ENCODE results near the gene CDH23. TPM values are rescaled to one million over a fixed set of nuclear protein-coding genes. Genes with fewer than 3 reads are reported as not detected.

Gene CDH23
- total RNA-seq, 2 donors from 2014 or later: 3.9 to 74.8 TPM

- no peak overlapping the region for H3K27ac ChIP-seq
- no peak for DNase-seq (ENCODE audit: low spot score)
- H3K27me3 ChIP-seq (replicated peaks; ENCODE audit: insufficient read depth): no peaks in the 10 kb centered on the region
- TF ChIP-seq POLR2AphosphoS5 (IDR thresholded peaks at IDR 0.05) (no peak), CTCF (IDR thresholded peaks at IDR 0.05) (no peak), POLR2A (IDR thresholded peaks at IDR 0.05) (no peak)
- intact Hi-C loops (cut with DNase I): loop anchor here (5.0 to 10.0 kb wide), 2 partner anchors 421 to 504 kb away; no protein-coding TSS in a partner anchor
- WGBS: 88% methylated on average over 3 of the region's 3 CpGs
- no peaks in the 10 kb centered on the region for H3K9me3 ChIP-seq
- H3K4me3 ChIP-seq: no peak overlapping the region
- no peaks in the 10 kb centered on the region for H3K36me3 ChIP-seq
- H3K4me1 ChIP-seq (replicated peaks): no peaks in the 10 kb centered on the region
Observed at GRCh38 chr10:71390921-71391690, 5.6 kb upstream of the CDH23 start.

GRCh38 chr10:71391701-71392100, 5.0 kb upstream of the CDH23 start:
- WGBS: 91% methylated on average over 5 of the region's 5 CpGs
- Histone ChIP-seq H3K27me3 (replicated peaks; ENCODE audit: insufficient read depth) (no peaks in the 10 kb centered on the region), H3K27ac (no peak overlapping the region), H3K4me1 (replicated peaks) (no peaks in the 10 kb centered on the region), H3K4me3 (no peak overlapping the region), H3K9me3 (no peaks in the 10 kb centered on the region), H3K36me3 (no peaks in the 10 kb centered on the region)
- DNase-seq (ENCODE audit: low spot score): no peak
- TF ChIP-seq CTCF (IDR thresholded peaks at IDR 0.05) (no peak), POLR2A (IDR thresholded peaks at IDR 0.05) (no peak), POLR2AphosphoS5 (IDR thresholded peaks at IDR 0.05) (no peak)
- intact Hi-C loops (cut with DNase I): loop anchor here (5.0 to 10.0 kb wide), 2 partner anchors 421 to 503 kb away; no protein-coding TSS in a partner anchor

GRCh38 chr10:71392292-71392691, 4.4 kb upstream of the CDH23 start:
- TF ChIP-seq POLR2AphosphoS5 (IDR thresholded peaks at IDR 0.05): no peak
- no peak for TF ChIP-seq CTCF (IDR thresholded peaks at IDR 0.05)
- TF ChIP-seq POLR2A (IDR thresholded peaks at IDR 0.05): no peak
- intact Hi-C loops (cut with DNase I): loop anchor here (5.0 to 10.0 kb wide), 2 partner anchors 420 to 503 kb away; no protein-coding TSS in a partner anchor

GRCh38 chr10:71392791-71393781, 3.6 kb upstream of the CDH23 start:
- 92% methylated on average over 16 of the region's 16 CpGs for WGBS
- H3K36me3 ChIP-seq: no peaks in the 10 kb centered on the region
- H3K27ac ChIP-seq: no peak overlapping the region
- intact Hi-C loops (cut with DNase I): loop anchor here (5.0 to 10.0 kb wide), 2 partner anchors 419 to 502 kb away; no protein-coding TSS in a partner anchor
- H3K9me3 ChIP-seq: no peaks in the 10 kb centered on the region
- H3K4me1 ChIP-seq (replicated peaks): no peaks in the 10 kb centered on the region
- no peak for TF ChIP-seq POLR2A (IDR thresholded peaks at IDR 0.05)
- no peak for TF ChIP-seq CTCF (IDR thresholded peaks at IDR 0.05)
- no peak for TF ChIP-seq POLR2AphosphoS5 (IDR thresholded peaks at IDR 0.05)
- no peaks in the 10 kb centered on the region for H3K27me3 ChIP-seq (replicated peaks; ENCODE audit: insufficient read depth)
- no peak for DNase-seq (ENCODE audit: low spot score)
- no peak overlapping the region for H3K4me3 ChIP-seq

More at GRCh38 chr10:71392292-71392691, 4.4 kb upstream of the CDH23 start:
- H3K4me1 ChIP-seq (replicated peaks): no peaks in the 10 kb centered on the region
- whole genome bisulfite sequencing: 42% methylated on average over 1 of the region's 1 CpG
- no peaks in the 10 kb centered on the region for H3K27me3 ChIP-seq (replicated peaks; ENCODE audit: insufficient read depth)
- no peak for DNase-seq (ENCODE audit: low spot score)
- H3K36me3 ChIP-seq: no peaks in the 10 kb centered on the region
- H3K27ac ChIP-seq: no peak overlapping the region
- no peaks in the 10 kb centered on the region for H3K9me3 ChIP-seq
- H3K4me3 ChIP-seq: no peak overlapping the region
